Common myeloid progenitor, CD34-positive (primary cell): Measurements from ENCODE around the gene ABTB1.
A peak's percentile ranks its signal among the peaks of the same experiment; 100 is the strongest.
"Not testable (repeated sequence)": the region's sequence is repeated elsewhere in the genome, so short reads cannot be mapped to it uniquely, and the experiment has no call there.

ENCODE experiments used
- CTCF ChIA-PET: fragments of 350-600 bp; sonication (Branson Sonifier 250); formaldehyde crosslinking; loops from one replicate; lab custom pipeline; 2021; ENCODE audit warnings: antibody characterized with exemption; lab: Charles Lee
- POLR2A ChIA-PET: fragments of 350-600 bp; sonication (Branson Sonifier 250); formaldehyde crosslinking; loops from one replicate; lab custom pipeline; 2021; ENCODE audit warnings: antibody characterized with exemption; lab: Charles Lee
- DNase-seq, 3 donors: peaks; one replicate each; pipeline versions ENCODE4 v3.0.0 to v3.0.0-alpha.2; 2013
- H3K27ac ChIP-seq, 2 experiments: 1 replicate in 1 of 2; 2 replicates in 1 of 2; pipeline ENCODE4 v1.7.0; 2013; ENCODE audit warnings: inconsistent platforms in 2 of 2, low read length in 2 of 2, mild to moderate bottlenecking in 2 of 2, low read depth in 1 of 2, moderate library complexity in 1 of 2; ENCODE audit not compliant: severe bottlenecking in 2 of 2, insufficient read depth in 1 of 2, poor library complexity in 1 of 2
- H3K27me3 ChIP-seq, 5 experiments: replicated peaks in 2 of 5; 1 replicate in 3 of 5; 2 replicates in 2 of 5; pipeline versions ENCODE4 v1.6.1 to v1.7.0; 2013; ENCODE audit warnings: low read length in 4 of 5, mild to moderate bottlenecking in 2 of 5, moderate library complexity in 2 of 5, inconsistent platforms in 1 of 5; ENCODE audit not compliant: insufficient read depth in 5 of 5, control insufficient read depth in 4 of 5
- H3K36me3 ChIP-seq, 4 experiments: 1 replicate in 2 of 4; 2 replicates in 2 of 4; pipeline versions ENCODE4 v1.6.1 to v1.7.0; 2013; ENCODE audit warnings: low read length in 3 of 4, control low read depth in 1 of 4, mild to moderate bottlenecking in 1 of 4; ENCODE audit not compliant: control insufficient read depth in 4 of 4, insufficient read depth in 4 of 4
- H3K4me1 ChIP-seq, 4 experiments: 1 replicate in 3 of 4; 2 replicates in 1 of 4; pipeline versions ENCODE4 v1.6.1 to v1.7.1; 2013; ENCODE audit warnings: low read length in 3 of 4, mild to moderate bottlenecking in 3 of 4, control low read depth in 1 of 4, inconsistent platforms in 1 of 4, moderate library complexity in 1 of 4; ENCODE audit not compliant: control insufficient read depth in 4 of 4, insufficient read depth in 4 of 4; ENCODE audit errors: control extremely low read depth in 1 of 4
- H3K4me3 ChIP-seq, 7 experiments: 1 replicate in 4 of 7; 2 replicates in 3 of 7; pipeline versions ENCODE4 v1.5.1 to v1.7.0; 2013; ENCODE audit warnings: mild to moderate bottlenecking in 7 of 7, low read length in 6 of 7, moderate library complexity in 6 of 7, inconsistent platforms in 2 of 7, low read depth in 2 of 7, control low read depth in 1 of 7; ENCODE audit not compliant: insufficient read depth in 4 of 7, control insufficient read depth in 1 of 7; ENCODE audit errors: extremely low read depth in 1 of 7
- H3K9me3 ChIP-seq, 5 experiments: 1 replicate in 4 of 5; 2 replicates in 1 of 5; pipeline versions ENCODE4 v1.6.1 to v1.7.1; 2013; ENCODE audit warnings: low read length in 4 of 5, mild to moderate bottlenecking in 2 of 5, inconsistent platforms in 1 of 5, low read depth in 1 of 5, moderate library complexity in 1 of 5; ENCODE audit not compliant: control insufficient read depth in 4 of 5, insufficient read depth in 2 of 5; ENCODE audit errors: control extremely low read depth in 1 of 5
- WGBS: methylation state at CpG from one replicate; pipeline ENCODE4 v1.1.5; 2013; ENCODE audit not compliant: insufficient coverage; 5-methylcytosine and 5-hydroxymethylcytosine counted together

Gene ABTB1

GRCh38 chr3:127701280-127701911 lies 28.6 kb downstream of the ABTB1 start:
- Histone ChIP-seq H3K27me3 (no peaks in the 10 kb centered on the region), H3K4me1 (peaks cover 0 to 29% (median 20%) of the 10 kb centered on the region in 4 experiments), H3K4me3 (no peak overlapping the region), H3K27ac (peak overlapping the region; percentile 15 to 19), H3K36me3 (peaks cover 0 to 38% (median 16%) of the 10 kb centered on the region in 4 experiments), H3K9me3 (peaks cover 0 to 2% (median 0%) of the 10 kb centered on the region in 5 experiments)
- POLR2A ChIA-PET, result no interaction called here
- CTCF ChIA-PET, result interaction anchor here (1.7 kb wide), 1 partner anchor 50 kb away, joined by 6 read pairs; no protein-coding TSS in a partner anchor
- WGBS, result 82% methylated on average over 11 of the region's 11 CpGs
- DNase-seq, result no peak

- H3K36me3 ChIP-seq, result peaks cover 0 to 44% (median 19%) of the 10 kb centered on the region in 4 experiments
- H3K4me1 ChIP-seq, result peaks cover 0 to 22% (median 13%) of the 10 kb centered on the region in 4 experiments
- no peak overlapping the region for H3K4me3 ChIP-seq
- peaks cover 0 to 2% (median 0%) of the 10 kb centered on the region in 5 experiments for H3K9me3 ChIP-seq
- peak; percentile 39 to 86 (median 78) for DNase-seq
- H3K27ac ChIP-seq, result peak overlapping the region; percentile 15 to 19
- POLR2A ChIA-PET, result no interaction called here
- WGBS, result 44% methylated on average over 4 of the region's 4 CpGs
- no peaks in the 10 kb centered on the region for H3K27me3 ChIP-seq
- CTCF ChIA-PET, result no interaction called here
These were observed 29.4 kb downstream of the ABTB1 start for GRCh38 chr3:127702151-127702578.

- WGBS, result 100% methylated on average over 1 of the region's 4 CpGs
- H3K27me3 ChIP-seq, DNase-seq, POLR2A ChIA-PET, H3K4me3 ChIP-seq, H3K27ac ChIP-seq, H3K9me3 ChIP-seq: not testable (repeated sequence)
- CTCF ChIA-PET, result interaction anchor here (1.7 kb wide), 1 partner anchor 10 kb away, joined by 5 read pairs; no protein-coding TSS in a partner anchor
- Histone ChIP-seq H3K4me1 (peaks cover 0 to 13% (median 9%) of the 10 kb centered on the region in 4 experiments), H3K36me3 (peaks cover 0 to 56% (median 26%) of the 10 kb centered on the region in 4 experiments)
These were observed 32.1 kb downstream of the ABTB1 start for GRCh38 chr3:127704840-127705239.

GRCh38 chr3:127706312-127706711 lies 33.6 kb downstream of the ABTB1 start:
- Histone ChIP-seq H3K4me1 (peaks cover 0 to 11% (median 8%) of the 10 kb centered on the region in 4 experiments), H3K4me3 (no peak overlapping the region), H3K9me3 (peaks cover 0 to 2% (median 0%) of the 10 kb centered on the region in 5 experiments), H3K36me3 (peaks cover 0 to 68% (median 35%) of the 10 kb centered on the region in 4 experiments), H3K27ac (no peak overlapping the region), H3K27me3 (no peaks in the 10 kb centered on the region)
- DNase-seq, result no peak
- WGBS, result 100% methylated on average over 2 of the region's 7 CpGs
- ChIA-PET POLR2A (interaction anchor here (0.6 kb wide), 1 partner anchor 179 kb away, joined by 3 read pairs; no protein-coding TSS in a partner anchor), CTCF (interaction anchor here (1.3 to 1.7 kb wide), 3 partner anchors 9 to 11 kb away, joined by 4 to 6 read pairs (median 5); no protein-coding TSS in a partner anchor)

- Histone ChIP-seq H3K4me3 (no peak overlapping the region), H3K27ac (no peak overlapping the region), H3K9me3 (peaks cover 0 to 2% (median 0%) of the 10 kb centered on the region in 5 experiments), H3K27me3 (no peaks in the 10 kb centered on the region), H3K4me1 (peaks cover 0 to 7% (median 5%) of the 10 kb centered on the region in 4 experiments), H3K36me3 (peaks cover 0 to 65% (median 34%) of the 10 kb centered on the region in 4 experiments)
- 92% methylated on average over 11 of the region's 16 CpGs for WGBS
- CTCF ChIA-PET, result interaction anchor here (1.3 to 1.7 kb wide), 3 partner anchors 8 to 11 kb away, joined by 4 to 6 read pairs (median 5); no protein-coding TSS in a partner anchor
- POLR2A ChIA-PET, result no interaction called here
- no peak for DNase-seq
These were observed 34.1 kb downstream of the ABTB1 start for GRCh38 chr3:127706785-127707351.

- WGBS, result 91% methylated on average over 11 of the region's 13 CpGs
- no peak overlapping the region for H3K4me3 ChIP-seq
- H3K4me1 ChIP-seq, result no peaks in the 10 kb centered on the region
- H3K36me3 ChIP-seq, result peaks cover 3 to 75% (median 37%) of the 10 kb centered on the region in 4 experiments
- POLR2A ChIA-PET, result no interaction called here
- H3K27ac ChIP-seq, result peak overlapping the region in 1 of 2 experiments; percentile 9
- H3K9me3 ChIP-seq, result peaks cover 0 to 2% (median 0%) of the 10 kb centered on the region in 5 experiments
- CTCF ChIA-PET, result interaction anchor here (0.7 to 2.1 kb wide), 3 partner anchors 11 to 147 kb away, joined by 3 to 6 read pairs (median 3); no protein-coding TSS in a partner anchor
- H3K27me3 ChIP-seq, result no peaks in the 10 kb centered on the region
- DNase-seq, result no peak
These were observed 35.2 kb downstream of the ABTB1 start for GRCh38 chr3:127707851-127708411.
